A549 (cell line): ENCODE results near the gene HLA-G.

Experiments used
- BHLHE40 ChIP-seq: IDR thresholded peaks from 2 replicates; pipeline ENCODE4 v1.6.1; 2012; ENCODE audit warnings: low read depth, low read length, inconsistent platforms
- CTCF ChIP-seq: fragments of >200 bp; sonication (Bioruptor Twin); formaldehyde crosslinking; IDR thresholded peaks from 3 replicates; pipeline ENCODE4 v1.5.1; 2016
- ESRRA ChIP-seq: fragments of 150-350 bp; IDR thresholded peaks from 2 replicates; pipeline ENCODE4 v1.6.1; 2014; ENCODE audit warnings: mild to moderate bottlenecking, low read length, borderline replicate concordance
- FOSB ChIP-seq: fragments of 250-450 bp; sonication (Bioruptor Pico); IDR thresholded peaks from 2 replicates; pipeline ENCODE4 v1.5.0; 2020; ENCODE audit warnings: mild to moderate bottlenecking, moderate library complexity
- FOXS1 ChIP-seq: fragments of 250-450 bp; sonication (Bioruptor Pico); IDR thresholded peaks from 2 replicates; pipeline ENCODE4 v1.5.0; 2020; ENCODE audit warnings: mild to moderate bottlenecking, moderate library complexity
- HOXB13 ChIP-seq: fragments of 250-450 bp; sonication (Bioruptor Pico); IDR thresholded peaks from 2 replicates; pipeline ENCODE4 v1.5.0; 2020; ENCODE audit warnings: low read depth, mild to moderate bottlenecking, moderate library complexity
- JUN ChIP-seq, 2 experiments: fragments of >200 bp; sonication (Bioruptor Twin); formaldehyde crosslinking; IDR thresholded peaks; 2 replicates in 1 of 2; 3 replicates in 1 of 2; pipeline ENCODE4 v1.6.1; 2016 to 2017
- RCOR1 ChIP-seq: fragments of 150-350 bp; IDR thresholded peaks from 2 replicates; pipeline ENCODE4 v1.6.1; 2014; ENCODE audit warnings: antibody characterized with exemption, low read length, low read depth

GRCh38 chr6:29864037-29864810, 36.6 kb downstream of the HLA-G start:
- TF ChIP-seq CTCF = no peak
- TF ChIP-seq FOXS1 (CRISPR knock-in tag) = no peak
- no peak for TF ChIP-seq JUN (IDR thresholded peaks at IDR 0.05)
- TF ChIP-seq RCOR1 = no peak
- no peak for TF ChIP-seq ESRRA
- no peak for TF ChIP-seq HOXB13 (CRISPR knock-in tag)
- TF ChIP-seq BHLHE40 = no peak
- no peak for TF ChIP-seq FOSB (CRISPR knock-in tag)
